ENCODE measurements around the gene KCNIP3. TPM values are rescaled to one million over a fixed set of nuclear protein-coding genes. Genes with fewer than 3 reads are reported as not detected.
"Not testable (repeated sequence)": the region's sequence is repeated elsewhere in the genome, so short reads cannot be mapped to it uniquely, and the experiment has no call there.

Gene KCNIP3
- total RNA-seq, 2 experiments from 2014 or later, result not detected

DNA sequence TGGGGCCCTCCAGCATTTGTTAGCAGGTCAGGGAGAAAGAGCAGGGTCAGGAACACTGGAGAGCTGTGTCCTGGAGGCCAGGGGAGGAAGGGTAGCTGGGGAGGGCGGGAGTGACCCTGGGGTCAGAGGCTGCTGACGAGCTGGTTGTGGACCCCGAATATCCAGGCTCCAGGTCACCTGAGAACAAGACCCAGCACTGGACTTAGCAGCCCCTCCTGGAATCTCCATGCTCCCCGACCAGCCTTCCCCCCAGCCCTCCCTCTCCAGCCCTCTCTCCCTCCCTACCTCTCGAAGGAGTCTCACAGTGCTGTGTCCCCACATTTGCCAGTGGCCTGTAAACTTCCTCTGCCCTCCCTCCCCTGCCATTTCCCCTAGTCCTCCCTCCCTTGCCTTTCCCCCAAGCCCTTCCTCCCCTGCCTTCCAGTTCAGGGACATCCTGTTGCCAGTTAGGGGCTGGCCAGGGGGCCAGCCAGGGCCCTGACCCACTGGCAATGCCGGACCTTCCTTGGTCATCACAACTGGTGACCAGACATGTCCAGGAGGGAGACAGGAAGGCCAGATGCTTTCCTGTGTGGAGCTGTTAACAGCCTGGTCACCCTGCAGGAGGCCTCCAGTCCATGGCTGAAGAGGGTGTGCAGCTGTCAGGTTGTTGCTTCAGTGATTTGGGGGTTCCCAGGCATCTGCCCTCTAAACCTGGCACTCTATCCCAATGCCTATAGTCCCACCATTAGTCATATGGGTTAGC is 55.3 kb downstream of the KCNIP3 start:
- no peak overlapping the region for H3K4me3 Mint-ChIP-seq
- no peak overlapping the region for H3K27ac Mint-ChIP-seq
- no peaks in the 10 kb centered on the region for H3K9me3 Mint-ChIP-seq
- peaks cover 15% of the 10 kb centered on the region for H3K27me3 Mint-ChIP-seq (ENCODE audit: low read depth)
- intact Hi-C loops (cut with micrococcal nuclease), result no loop called here
- CTCF ChIA-PET, result no interaction called here
- H3K4me1 Mint-ChIP-seq (ENCODE audit: low read depth), result no peaks in the 10 kb centered on the region
- DNase-seq, result no peak
- H3K36me3 Mint-ChIP-seq (ENCODE audit: low read depth), result no peaks in the 10 kb centered on the region

DNA sequence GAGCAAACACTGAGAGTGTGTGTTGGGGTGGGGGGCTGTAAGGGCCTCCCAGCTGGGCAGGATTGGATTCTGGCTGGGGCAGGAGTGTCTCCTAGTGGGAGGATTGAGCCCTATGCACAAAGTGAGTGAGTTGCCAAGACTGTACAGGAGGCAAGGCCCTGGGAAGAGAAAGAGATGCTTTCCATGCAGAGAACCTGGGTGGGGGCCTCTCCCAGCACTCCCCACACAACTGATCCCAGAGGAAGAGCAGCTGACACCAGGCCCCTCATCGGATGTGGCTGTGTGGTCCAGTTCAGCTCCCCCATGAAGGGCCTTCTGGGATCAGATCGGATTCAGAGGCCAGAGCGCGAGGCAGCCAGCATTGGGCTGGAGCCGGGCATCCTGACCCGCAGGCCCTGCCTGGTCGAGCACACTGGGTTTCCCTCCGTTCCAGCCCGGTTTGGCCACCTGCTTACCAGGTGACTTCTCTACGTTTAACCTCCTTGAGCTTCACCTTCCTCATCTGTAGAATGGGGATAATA is 56.0 kb downstream of the KCNIP3 start:
- Mint-ChIP-seq H3K27ac (no peak overlapping the region), H3K4me1 (ENCODE audit: low read depth) (no peaks in the 10 kb centered on the region), H3K4me3 (no peak overlapping the region), H3K9me3 (no peaks in the 10 kb centered on the region), H3K36me3 (ENCODE audit: low read depth) (no peaks in the 10 kb centered on the region), H3K27me3 (ENCODE audit: low read depth) (peaks cover 9% of the 10 kb centered on the region)
- intact Hi-C loops (cut with micrococcal nuclease), result no loop called here
- CTCF ChIA-PET, result no interaction called here
- no peak for DNase-seq

DNA sequence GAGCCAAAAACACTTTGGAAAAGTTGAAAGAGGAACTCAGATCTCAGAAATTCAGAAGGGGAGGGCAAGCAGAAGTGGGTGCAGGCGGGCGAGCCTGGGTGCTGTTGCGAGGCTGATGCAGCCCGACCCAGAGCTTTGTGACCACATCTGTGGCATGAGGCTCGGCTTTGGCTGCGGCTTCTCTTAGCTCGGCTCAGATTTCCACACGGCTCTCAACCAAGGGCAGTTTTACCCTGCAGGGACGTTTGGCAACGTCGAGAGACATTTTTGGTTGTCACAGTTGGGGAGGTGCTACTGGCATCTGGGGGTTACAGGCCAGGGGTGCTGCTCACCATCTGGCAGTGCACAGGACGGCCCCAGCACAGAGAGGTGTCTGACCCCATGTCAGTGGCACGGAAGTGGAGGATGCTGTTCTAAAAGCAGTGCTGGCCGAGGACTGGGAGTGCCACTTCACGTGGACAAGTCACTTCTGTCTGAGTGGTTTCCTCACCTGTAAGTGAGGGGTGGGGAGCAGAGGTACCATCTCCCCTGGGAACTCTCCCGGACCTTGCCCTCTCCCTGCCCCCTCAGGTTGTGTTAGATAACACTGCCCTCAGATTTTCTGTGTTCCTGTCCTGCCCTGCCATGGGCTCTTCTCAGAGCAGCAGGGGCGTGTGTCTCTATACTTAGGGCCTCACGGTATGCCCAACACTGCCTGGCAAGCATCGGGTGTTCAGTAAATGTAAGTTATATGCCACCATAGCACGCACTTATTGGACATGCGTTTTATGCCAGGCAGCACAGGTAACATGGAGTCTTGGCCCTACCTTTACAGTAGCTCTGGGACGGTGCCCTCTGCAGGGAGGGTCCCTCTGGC is 56.7 kb downstream of the KCNIP3 start:
- no peak overlapping the region for H3K27ac Mint-ChIP-seq
- H3K9me3 Mint-ChIP-seq, result no peaks in the 10 kb centered on the region
- intact Hi-C loops (cut with micrococcal nuclease), result no loop called here
- H3K36me3 Mint-ChIP-seq (ENCODE audit: low read depth), result no peaks in the 10 kb centered on the region
- CTCF ChIA-PET, result no interaction called here
- no peak overlapping the region for H3K4me3 Mint-ChIP-seq
- no peak for DNase-seq
- no peaks in the 10 kb centered on the region for H3K4me1 Mint-ChIP-seq (ENCODE audit: low read depth)
- H3K27me3 Mint-ChIP-seq (ENCODE audit: low read depth), result peaks cover 4% of the 10 kb centered on the region

DNA sequence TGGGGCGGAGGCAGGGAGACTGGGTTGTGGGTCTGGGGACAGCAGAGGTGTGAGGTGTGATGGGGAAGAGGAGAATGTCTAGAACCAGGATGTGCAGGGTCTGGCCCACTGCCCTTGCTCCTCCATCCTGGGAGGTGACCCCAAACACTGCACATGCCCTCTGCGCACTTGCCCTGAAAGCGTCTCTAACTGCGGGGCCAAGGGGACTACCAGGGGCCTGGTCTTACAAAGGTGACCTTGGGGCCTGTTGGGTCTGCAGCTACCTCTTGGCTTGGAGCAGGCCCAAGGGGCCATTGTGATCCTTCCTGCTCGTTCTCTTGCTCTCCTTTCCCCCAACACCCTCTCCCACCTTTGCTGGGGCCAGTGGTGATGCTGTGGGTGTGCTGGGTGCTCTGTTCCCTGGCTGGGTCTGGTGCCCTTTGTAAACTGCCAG is 57.3 kb downstream of the KCNIP3 start:
- Mint-ChIP-seq H3K4me1 (ENCODE audit: low read depth) (no peaks in the 10 kb centered on the region), H3K9me3 (no peaks in the 10 kb centered on the region), H3K4me3 (no peak overlapping the region), H3K36me3 (ENCODE audit: low read depth) (no peaks in the 10 kb centered on the region), H3K27me3 (ENCODE audit: low read depth) (peaks cover 2% of the 10 kb centered on the region), H3K27ac (no peak overlapping the region)
- intact Hi-C loops (cut with micrococcal nuclease), result no loop called here
- DNase-seq, result no peak
- CTCF ChIA-PET, result no interaction called here

DNA sequence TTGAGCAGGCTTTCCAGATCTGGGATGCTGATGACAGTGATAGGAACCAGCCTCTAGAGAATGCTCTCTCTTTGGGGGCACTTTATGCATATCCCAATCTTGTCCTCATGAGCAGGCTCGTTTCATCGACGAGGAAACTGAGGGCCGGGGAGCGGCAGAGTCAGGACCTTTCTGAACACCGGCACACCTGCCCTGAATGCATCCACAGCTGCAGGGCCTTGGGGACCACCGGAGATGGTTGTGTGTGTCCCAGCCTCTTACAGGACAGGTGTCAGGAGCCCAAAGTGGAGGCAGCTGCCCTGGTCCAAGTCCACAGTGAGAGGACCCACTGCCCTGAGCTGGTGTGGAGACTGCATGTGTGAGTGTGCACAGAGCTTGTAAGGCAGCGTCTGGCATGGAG is 57.8 kb downstream of the KCNIP3 start:
- no peaks in the 10 kb centered on the region for H3K36me3 Mint-ChIP-seq (ENCODE audit: low read depth)
- intact Hi-C loops (cut with micrococcal nuclease), result no loop called here
- H3K4me3 Mint-ChIP-seq, result no peak overlapping the region
- no peak for DNase-seq
- peaks cover 2% of the 10 kb centered on the region for H3K27me3 Mint-ChIP-seq (ENCODE audit: low read depth)
- H3K4me1 Mint-ChIP-seq (ENCODE audit: low read depth), result no peaks in the 10 kb centered on the region
- H3K27ac Mint-ChIP-seq, result no peak overlapping the region
- CTCF ChIA-PET, result no interaction called here
- H3K9me3 Mint-ChIP-seq, result no peaks in the 10 kb centered on the region

DNA sequence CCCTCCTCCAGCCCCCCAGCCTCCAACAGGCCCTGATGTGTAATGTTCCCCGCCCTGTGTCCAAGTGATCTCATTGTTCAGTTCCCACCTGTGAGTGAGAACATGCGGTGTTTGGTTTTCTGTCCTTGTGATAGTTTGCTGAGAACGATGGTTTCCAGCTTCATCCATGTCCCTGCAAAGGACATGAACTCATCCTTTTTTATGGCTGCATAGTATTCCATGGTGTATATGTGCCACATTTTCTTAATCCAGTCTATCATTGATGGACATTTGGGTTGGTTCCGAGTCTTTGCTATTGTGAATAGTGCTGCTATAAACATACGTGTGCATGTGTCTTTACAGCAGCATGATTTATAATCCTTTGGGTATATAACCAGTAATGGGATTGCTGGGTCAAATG is 58.3 kb downstream of the KCNIP3 start:
- H3K4me1 Mint-ChIP-seq (ENCODE audit: low read depth); H3K4me3 Mint-ChIP-seq; H3K27me3 Mint-ChIP-seq (ENCODE audit: low read depth); intact Hi-C loops (cut with micrococcal nuclease); H3K9me3 Mint-ChIP-seq; H3K27ac Mint-ChIP-seq; CTCF ChIA-PET; H3K36me3 Mint-ChIP-seq (ENCODE audit: low read depth); DNase-seq: not testable (repeated sequence)

DNA sequence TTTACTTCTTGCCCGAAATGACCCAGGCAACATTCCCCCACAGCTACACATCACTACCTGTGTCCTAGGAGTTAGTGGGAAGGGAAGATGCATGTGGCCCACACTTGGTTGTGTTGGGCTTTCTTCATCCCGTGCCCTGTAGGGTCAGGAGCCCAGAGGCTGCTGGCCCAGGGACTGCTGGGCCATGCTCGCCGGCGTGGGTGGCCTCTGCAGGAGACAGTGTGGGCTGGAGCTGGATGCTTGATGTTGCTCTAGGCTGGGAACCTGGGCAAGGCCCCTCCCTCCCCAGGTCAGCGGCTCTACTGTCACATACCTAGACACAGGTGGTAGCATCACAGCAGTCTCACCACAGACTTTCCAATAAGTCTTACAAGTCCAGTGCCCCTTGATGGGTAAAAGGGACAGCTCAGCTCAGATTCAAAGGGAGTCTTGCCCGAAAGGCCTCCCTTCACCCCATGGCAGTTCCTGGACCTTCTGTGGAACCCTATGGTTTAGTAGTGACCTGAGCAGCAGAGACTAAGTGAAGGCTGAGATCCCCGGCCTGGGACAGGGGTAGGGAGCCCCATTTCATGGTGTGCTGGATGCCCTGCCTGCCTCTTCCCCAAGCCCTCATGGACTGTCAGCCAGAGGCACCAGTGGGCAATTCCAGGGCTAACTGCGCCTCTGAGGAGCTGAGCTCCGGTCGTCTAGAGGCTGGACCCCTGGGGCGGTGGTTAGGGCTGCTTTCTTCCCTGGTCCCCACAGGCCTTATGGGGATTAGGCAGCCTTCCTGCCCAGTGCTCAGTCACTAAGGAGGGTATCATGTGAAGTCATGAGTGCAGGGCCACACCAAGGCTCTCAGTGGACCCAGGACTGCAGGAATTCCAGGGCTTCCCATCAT is 59.9 kb downstream of the KCNIP3 start:
- Mint-ChIP-seq H3K9me3 (no peaks in the 10 kb centered on the region), H3K27ac (no peak overlapping the region), H3K4me3 (no peak overlapping the region), H3K4me1 (ENCODE audit: low read depth) (no peaks in the 10 kb centered on the region), H3K36me3 (ENCODE audit: low read depth) (no peaks in the 10 kb centered on the region), H3K27me3 (ENCODE audit: low read depth) (peaks cover 2% of the 10 kb centered on the region)
- CTCF ChIA-PET, result no interaction called here
- intact Hi-C loops (cut with micrococcal nuclease), result no loop called here
- DNase-seq, result no peak

DNA sequence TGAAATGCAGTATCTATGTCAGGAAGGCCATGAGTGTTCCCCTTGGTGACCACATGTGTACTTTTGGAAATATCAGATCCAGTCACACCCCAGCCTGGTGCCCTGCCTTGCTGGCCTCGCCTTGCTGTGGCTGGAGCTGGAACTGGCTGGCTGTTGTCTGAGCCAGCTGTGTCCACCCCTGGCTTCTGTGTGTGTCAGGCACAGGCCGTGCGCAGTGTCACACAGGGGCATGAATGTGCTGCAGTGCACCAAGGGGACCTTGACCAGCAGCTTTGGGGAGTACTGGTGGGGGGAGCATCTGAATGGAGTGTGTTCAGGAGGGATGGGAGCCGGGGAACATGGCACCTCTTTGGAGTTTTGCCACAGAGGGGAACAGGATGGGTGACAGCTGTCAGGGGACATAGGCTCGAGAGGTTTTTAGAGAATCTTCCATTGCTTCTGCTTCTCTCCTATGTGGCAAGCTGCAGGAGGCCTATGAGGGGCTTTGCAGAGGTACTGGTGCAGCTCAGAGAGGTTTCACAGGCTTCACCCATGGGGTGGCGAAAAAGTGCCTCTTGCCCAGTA is 60.7 kb downstream of the KCNIP3 start:
- Mint-ChIP-seq H3K27ac (no peak overlapping the region), H3K9me3 (no peaks in the 10 kb centered on the region), H3K36me3 (ENCODE audit: low read depth) (no peaks in the 10 kb centered on the region), H3K27me3 (ENCODE audit: low read depth) (peaks cover 2% of the 10 kb centered on the region), H3K4me1 (ENCODE audit: low read depth) (no peaks in the 10 kb centered on the region), H3K4me3 (no peak overlapping the region)
- intact Hi-C loops (cut with micrococcal nuclease), result no loop called here
- no peak for DNase-seq
- CTCF ChIA-PET, result no interaction called here

DNA sequence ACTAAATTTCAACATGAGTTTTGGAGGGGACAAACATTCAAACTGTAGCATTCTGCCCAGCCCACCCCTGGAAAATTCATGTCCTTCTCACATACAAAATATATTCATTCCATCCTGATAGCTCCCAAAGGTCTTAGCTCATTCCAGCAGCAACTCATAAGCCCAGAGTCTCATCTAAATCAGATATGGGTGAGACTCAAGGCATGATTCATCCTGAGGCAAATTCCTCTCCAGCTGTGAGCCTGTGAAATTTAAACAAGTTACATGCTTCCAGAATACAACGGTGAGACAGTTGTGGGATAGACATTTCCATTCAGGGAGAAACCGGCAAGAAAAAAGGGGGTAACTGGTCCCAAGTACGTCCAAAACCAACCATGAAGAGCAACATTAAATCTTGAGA is 61.9 kb downstream of the KCNIP3 start:
- no peaks in the 10 kb centered on the region for H3K4me1 Mint-ChIP-seq (ENCODE audit: low read depth)

DNA sequence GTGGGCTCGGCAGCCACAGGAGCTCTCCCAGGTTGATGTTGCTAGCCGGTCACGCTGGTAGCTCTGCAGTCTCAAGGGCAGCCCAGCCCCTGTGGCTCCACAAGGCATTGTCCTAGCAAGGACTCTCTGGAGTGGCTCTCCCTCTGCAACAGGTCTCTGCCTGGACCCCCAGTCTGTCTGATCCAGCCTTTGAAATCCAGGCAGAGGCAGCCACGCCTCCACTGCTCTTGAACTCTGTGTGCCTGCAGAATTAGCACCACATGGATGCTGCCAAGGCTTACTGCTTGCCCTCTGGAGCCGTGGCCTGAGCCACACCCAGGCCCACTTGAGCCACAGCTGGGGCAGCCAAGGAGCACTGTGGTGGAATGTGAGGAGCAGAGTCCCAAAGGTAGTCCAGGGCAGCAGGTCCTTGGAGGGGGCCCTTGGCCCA is 62.4 kb downstream of the KCNIP3 start:
- Mint-ChIP-seq H3K4me3 (no peak overlapping the region), H3K9me3 (no peaks in the 10 kb centered on the region), H3K27me3 (ENCODE audit: low read depth) (peaks cover 2% of the 10 kb centered on the region), H3K27ac (no peak overlapping the region), H3K4me1 (ENCODE audit: low read depth) (no peaks in the 10 kb centered on the region), H3K36me3 (ENCODE audit: low read depth) (no peaks in the 10 kb centered on the region)
- intact Hi-C loops (cut with micrococcal nuclease), result no loop called here
- CTCF ChIA-PET, result no interaction called here
- no peak for DNase-seq

More for the DNA sequence above, 61.9 kb downstream of the KCNIP3 start:
- DNase-seq, result no peak
- CTCF ChIA-PET, result no interaction called here
- H3K27me3 Mint-ChIP-seq (ENCODE audit: low read depth), result peaks cover 2% of the 10 kb centered on the region
- H3K27ac Mint-ChIP-seq, result no peak overlapping the region
- H3K9me3 Mint-ChIP-seq, result no peaks in the 10 kb centered on the region
- intact Hi-C loops (cut with micrococcal nuclease), result no loop called here
- H3K4me3 Mint-ChIP-seq, result no peak overlapping the region
- H3K36me3 Mint-ChIP-seq (ENCODE audit: low read depth), result no peaks in the 10 kb centered on the region

DNA sequence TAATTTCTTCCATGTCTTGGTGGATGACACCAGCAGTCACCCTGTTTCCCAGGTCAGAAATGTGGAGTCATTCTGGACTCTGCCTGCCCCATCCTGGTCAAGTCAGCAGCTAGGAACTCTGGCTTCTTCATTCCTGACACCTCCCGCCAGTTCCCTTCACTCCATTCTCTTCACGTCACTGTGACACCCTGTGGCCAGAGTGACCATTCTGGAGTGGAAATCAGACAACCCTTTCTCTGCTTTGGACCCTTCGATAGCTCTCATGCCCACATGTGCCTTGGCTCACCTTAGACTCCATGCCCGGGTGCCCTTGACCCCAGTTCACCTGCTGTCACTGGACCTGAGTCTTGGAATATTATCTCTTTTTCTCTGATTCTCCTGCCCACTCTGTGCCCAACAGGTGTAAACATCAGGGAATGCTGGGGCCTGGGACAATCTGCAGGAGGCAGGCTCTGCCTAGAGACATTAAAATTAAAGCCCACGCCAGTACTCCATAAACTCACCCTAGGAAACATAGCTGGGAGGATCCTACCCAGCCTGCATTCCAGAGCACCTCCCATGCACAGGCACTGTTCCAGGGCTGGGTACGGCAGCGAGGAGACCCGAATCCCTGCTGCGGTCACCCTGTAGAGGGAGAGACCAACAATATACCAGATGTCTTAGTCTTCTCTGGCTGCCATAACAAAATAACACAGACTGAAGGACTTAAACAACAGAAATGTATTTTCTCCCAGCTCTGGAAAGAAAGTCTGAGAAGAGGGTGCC is 64.3 kb downstream of the KCNIP3 start:
- CTCF ChIA-PET, result interaction anchor here (0.7 kb wide), 1 partner anchor 16 kb away, joined by 5 read pairs; no protein-coding TSS in a partner anchor
- DNase-seq, result no peak
- Mint-ChIP-seq H3K4me1 (ENCODE audit: low read depth) (no peaks in the 10 kb centered on the region), H3K4me3 (no peak overlapping the region), H3K9me3 (no peaks in the 10 kb centered on the region), H3K36me3 (ENCODE audit: low read depth) (no peaks in the 10 kb centered on the region), H3K27ac (no peak overlapping the region), H3K27me3 (ENCODE audit: low read depth) (peaks cover 2% of the 10 kb centered on the region)
- intact Hi-C loops (cut with micrococcal nuclease), result no loop called here
